Measurements from ENCODE around the gene TRNP1.
A peak's percentile ranks its signal among the peaks of the same experiment; 100 is the strongest.

TRNP1 gene

DNA sequence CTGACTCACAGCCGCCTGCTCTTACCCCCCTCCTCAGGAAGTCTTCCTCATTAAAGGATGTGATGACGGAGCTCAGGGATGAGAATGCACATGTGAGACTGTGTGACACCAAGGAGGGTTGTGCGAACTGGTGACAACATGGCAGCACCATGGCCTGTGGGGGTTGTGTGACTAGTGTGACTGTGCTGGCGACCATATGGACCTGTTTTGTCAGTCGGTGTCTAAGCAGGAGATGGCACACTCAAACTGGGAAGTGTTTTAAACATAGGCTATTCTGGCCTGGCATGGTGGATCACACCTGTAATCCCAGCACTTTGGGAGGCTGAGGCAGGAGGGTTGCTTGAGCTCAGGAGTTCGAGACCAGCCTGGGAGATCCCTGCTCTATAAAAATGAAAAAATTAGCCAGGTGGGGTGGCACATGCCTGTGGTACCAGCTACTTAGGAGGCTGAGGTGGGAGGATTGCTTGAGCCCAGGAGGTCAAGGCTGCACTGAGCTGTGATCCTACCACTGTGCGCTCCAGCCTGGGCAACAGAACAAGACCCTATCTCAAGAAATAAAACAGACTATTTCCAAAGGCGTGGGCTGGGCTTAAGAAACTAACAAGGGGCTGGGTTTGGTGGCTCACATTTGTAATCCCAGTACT lies 7.4 kb downstream of the TRNP1 start:
- Histone ChIP-seq H3K27ac (no peak overlapping the region), H3K4me3 (ENCODE audit: low read depth, low read length) (no peak overlapping the region), H3K27me3 (ENCODE audit: insufficient read depth, low read depth, severe bottlenecking) (no peaks in the 10 kb centered on the region), H3K9me3 (ENCODE audit: severe bottlenecking) (no peaks in the 10 kb centered on the region), H3K36me3 (no peaks in the 10 kb centered on the region; the same call in 1 of the 2 replicates)
- TF ChIP-seq, protein P1, sequence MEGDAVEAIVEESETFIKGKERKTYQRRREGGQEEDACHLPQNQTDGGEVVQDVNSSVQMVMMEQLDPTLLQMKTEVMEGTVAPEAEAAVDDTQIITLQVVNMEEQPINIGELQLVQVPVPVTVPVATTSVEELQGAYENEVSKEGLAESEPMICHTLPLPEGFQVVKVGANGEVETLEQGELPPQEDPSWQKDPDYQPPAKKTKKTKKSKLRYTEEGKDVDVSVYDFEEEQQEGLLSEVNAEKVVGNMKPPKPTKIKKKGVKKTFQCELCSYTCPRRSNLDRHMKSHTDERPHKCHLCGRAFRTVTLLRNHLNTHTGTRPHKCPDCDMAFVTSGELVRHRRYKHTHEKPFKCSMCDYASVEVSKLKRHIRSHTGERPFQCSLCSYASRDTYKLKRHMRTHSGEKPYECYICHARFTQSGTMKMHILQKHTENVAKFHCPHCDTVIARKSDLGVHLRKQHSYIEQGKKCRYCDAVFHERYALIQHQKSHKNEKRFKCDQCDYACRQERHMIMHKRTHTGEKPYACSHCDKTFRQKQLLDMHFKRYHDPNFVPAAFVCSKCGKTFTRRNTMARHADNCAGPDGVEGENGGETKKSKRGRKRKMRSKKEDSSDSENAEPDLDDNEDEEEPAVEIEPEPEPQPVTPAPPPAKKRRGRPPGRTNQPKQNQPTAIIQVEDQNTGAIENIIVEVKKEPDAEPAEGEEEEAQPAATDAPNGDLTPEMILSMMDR (IDR thresholded peaks at IDR 0.05; ENCODE audit: low read depth, low read length): no peak
- no peak for DNase-seq

DNA sequence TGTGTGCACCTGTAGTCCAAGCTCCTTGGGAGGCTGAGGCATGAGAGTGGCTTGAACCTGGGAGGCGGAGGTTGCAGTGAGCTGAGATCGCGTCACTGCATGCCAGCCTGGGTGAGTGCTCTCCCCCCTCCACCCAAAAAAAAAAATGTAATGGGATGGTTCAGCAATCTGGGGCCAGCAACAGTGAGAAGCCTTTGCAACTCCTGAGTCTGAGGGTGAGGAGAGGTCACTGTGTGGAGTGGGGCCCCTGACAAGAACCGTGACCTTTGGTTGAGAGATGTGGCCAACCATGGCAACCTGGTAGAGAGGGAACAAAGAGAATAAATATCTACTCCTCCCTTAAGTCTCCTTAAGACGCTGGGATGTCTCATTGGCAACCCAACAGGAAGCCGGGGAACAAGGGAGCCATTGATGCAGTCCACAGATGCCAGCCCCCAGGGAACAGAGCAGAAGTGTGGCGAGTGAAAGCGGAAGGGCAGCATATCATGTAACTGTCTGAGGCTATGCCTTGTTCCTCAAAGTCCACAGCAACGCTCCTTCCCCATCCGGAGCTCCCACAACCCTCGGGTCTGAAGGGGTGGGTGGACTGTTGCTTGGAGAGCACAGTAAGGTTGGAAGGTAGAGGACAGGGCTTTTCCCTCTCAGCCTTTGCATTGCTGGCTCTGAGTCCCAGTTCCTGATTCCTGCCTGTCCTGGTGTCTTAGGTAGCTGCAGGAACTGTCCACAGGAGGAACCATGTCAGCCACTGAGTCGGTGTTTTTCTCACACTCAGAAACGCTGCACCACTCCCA lies 8.3 kb downstream of the TRNP1 start:
- TF ChIP-seq, protein P1 (IDR thresholded peaks at IDR 0.05; ENCODE audit: low read depth, low read length): no peak
- Histone ChIP-seq H3K27ac (no peak overlapping the region), H3K36me3 (no peaks in the 10 kb centered on the region), H3K4me3 (ENCODE audit: low read depth, low read length) (no peak overlapping the region), H3K9me3 (ENCODE audit: severe bottlenecking) (no peaks in the 10 kb centered on the region), H3K27me3 (ENCODE audit: insufficient read depth, low read depth, severe bottlenecking) (no peaks in the 10 kb centered on the region)
- DNase-seq: no peak

DNA sequence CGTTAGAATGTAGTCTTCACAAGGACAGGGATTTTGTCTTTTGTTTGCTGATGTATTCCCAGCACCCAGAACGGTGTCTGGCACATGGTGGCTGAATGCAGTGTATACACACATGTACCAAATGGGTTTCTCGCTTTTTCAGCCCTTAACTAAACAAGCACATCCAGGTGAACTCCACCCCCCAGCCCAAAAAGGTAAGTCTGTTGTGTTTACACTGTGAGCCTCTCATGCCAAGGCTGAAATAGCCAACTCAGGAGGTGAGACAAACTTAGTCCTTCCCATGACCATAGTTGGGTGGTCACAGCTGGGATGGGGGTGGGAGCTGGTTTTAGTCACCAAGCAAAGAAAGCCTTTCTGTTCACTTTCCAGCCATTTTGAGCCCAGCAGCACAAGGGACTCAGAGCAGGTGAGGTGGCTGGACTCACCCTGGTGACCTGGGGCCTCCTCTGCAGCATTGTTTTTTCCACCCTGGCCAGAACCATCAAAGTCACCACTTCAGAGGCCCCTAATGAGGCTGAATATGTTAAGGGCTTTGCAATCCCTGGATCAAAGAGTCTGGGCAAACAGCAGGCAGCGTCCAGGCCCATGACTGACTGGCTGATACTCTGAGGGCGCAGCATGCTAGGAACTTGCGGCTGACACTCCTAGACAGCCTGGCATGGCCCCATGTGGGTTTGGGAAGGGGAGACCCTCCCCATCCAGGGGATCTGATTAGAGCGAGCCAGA lies 10.4 kb downstream of the TRNP1 start:
- DNase-seq: no peak
- TF ChIP-seq, protein P1 (IDR thresholded peaks at IDR 0.05; ENCODE audit: low read depth, low read length): no peak
- H3K27ac ChIP-seq: no peak overlapping the region; the same call in 1 of the 2 replicates
- no peaks in the 10 kb centered on the region for H3K36me3 ChIP-seq
- H3K4me3 ChIP-seq (ENCODE audit: low read depth, low read length): no peak overlapping the region
- no peaks in the 10 kb centered on the region for H3K9me3 ChIP-seq (ENCODE audit: severe bottlenecking)
- no peaks in the 10 kb centered on the region for H3K27me3 ChIP-seq (ENCODE audit: insufficient read depth, low read depth, severe bottlenecking)

DNA sequence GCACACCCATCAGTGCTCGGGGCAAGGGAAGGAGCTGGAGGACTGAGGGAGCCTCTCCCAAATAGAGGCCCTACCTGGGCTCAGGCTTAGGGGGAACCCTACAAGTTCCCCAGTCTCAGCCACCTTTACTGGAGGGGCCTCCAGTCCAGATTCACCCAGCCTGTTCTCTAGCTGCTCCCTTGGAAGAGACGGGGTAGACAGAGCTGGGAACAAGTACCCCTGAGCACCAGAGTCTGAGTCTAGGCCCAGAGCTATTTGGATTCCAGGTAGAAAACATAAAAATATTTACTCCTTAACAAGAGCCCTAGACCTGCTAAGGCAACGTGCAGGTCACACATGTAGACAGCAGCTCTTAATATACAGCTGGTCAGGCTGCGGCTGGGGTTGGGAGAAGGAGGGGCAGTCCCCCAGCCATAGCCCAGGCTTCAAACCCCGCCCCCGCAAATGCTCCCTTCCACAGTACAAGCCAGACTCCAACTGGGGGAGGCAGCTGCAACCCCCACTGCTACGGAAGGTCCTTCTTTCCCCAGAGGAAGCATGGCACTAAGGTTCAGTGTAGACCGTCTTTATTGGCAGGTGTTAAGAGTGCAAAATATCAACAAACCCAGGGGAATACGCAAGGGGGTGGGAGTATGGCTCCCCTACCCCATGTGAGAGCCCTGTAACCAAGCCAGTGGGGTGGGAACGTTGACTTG lies 11.1 kb downstream of the TRNP1 start:
- Histone ChIP-seq H3K36me3 (no peaks in the 10 kb centered on the region), H3K27ac (no peak overlapping the region; the same call in 1 of the 2 replicates), H3K4me3 (ENCODE audit: low read depth, low read length) (no peak overlapping the region), H3K9me3 (ENCODE audit: severe bottlenecking) (no peaks in the 10 kb centered on the region), H3K27me3 (ENCODE audit: insufficient read depth, low read depth, severe bottlenecking) (no peaks in the 10 kb centered on the region)
- DNase-seq: peak; percentile 75
- TF ChIP-seq, protein P1 (IDR thresholded peaks at IDR 0.05; ENCODE audit: low read depth, low read length): no peak

DNA sequence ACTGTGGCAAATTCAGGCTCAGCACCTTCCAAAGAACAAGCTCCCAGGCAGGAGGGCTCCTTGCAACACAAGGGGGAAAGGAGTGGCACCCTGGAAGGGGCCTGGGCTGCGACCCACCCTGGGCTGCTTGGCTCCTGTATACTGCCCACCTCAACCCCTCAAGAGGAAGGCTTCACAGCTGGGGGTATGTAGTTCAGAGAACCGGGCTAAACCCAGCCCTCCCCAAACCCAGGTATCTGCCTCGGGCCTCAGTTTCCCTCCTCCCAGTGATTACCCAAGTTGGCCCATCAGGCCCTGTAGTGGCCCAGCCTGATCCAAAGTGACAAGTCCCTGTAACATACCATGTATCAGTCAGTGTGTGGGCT lies 11.7 kb downstream of the TRNP1 start:
- DNase-seq: no peak
- H3K9me3 ChIP-seq (ENCODE audit: severe bottlenecking): no peaks in the 10 kb centered on the region
- H3K4me3 ChIP-seq (ENCODE audit: low read depth, low read length): no peak overlapping the region
- no peak overlapping the region for H3K27ac ChIP-seq
- TF ChIP-seq, protein P1 (IDR thresholded peaks at IDR 0.05; ENCODE audit: low read depth, low read length): no peak
- no peaks in the 10 kb centered on the region for H3K27me3 ChIP-seq (ENCODE audit: insufficient read depth, low read depth, severe bottlenecking)
- H3K36me3 ChIP-seq: no peaks in the 10 kb centered on the region
